ENCODE data around the gene TMEM190. TPM values are rescaled to one million over a fixed set of nuclear protein-coding genes. Genes with fewer than 3 reads are reported as not detected.
"Not testable (repeated sequence)": the region's sequence is repeated elsewhere in the genome, so short reads cannot be mapped to it uniquely, and the experiment has no call there.

TMEM190 gene
- total RNA-seq = not detected in 2 replicates
- not detected in 2 replicates for polyA plus RNA-seq
- polyA plus RNA-seq (2011; cell fraction: cytosol; rRNA removed) = not detected in 2 replicates
- polyA plus RNA-seq (2011; cell fraction: nucleus; rRNA removed) = 0.32 TPM in 1 of 2 replicates, not detected in the other
- polyA plus RNA-seq (2012) = not detected in 2 replicates
- not detected in 2 replicates for polyA minus RNA-seq
- polyA minus RNA-seq (2011; cell fraction: cytosol; rRNA and poly(A)+ RNA removed) = not detected
- not detected in 2 replicates for polyA minus RNA-seq (2011; cell fraction: nucleus; rRNA and poly(A)+ RNA removed)
- Bru-seq, nascent RNA = not detected
- not detected for BruChase-seq, experiment 1, labeled RNA remaining after a 6-hour chase
- BruChase-seq, experiment 2, labeled RNA remaining after a 2-hour chase = not detected
- long read RNA-seq = 0 reads

DNA sequence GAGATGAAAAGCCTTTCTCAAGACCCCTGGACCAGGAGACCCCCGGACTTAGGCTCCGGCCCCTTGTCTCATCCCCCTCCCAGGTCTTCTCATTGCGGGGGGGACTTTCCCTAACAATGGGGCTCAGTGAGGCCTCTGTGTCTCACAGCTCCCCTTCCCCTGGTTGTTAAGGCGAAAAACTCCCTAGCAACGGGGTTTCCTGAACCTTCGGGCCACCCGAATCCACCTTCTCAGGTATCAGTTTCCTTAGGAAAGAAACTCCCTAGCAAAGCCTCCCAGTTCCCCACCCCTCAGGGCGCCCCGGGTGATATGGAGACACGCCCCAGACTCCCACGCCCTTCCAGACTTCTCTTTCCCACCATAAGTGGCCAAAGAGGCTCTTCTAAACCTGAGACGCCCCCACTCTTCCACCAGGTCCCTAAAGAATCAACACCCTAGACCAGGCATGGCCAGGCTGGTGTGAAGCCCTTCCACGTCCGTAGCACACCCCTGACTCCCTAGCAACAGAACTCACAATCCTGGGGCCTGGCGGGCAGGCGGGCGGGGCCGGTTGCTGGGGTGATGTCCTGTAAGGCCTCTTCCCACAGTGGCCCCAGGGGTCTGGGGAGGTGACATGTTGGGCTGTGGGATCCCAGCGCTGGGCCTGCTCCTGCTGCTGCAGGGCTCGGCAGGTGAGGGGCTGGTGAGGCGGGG lies at the start of gene TMEM190:
Gene TMEM190 (plus strand): TSS at position 586 of the 693 bp plus-strand sequence. CDS start 28 bp downstream, at position 614.
- no peaks in the 10 kb centered on the region for H4K20me1 ChIP-seq (replicated peaks; ENCODE audit: control insufficient read depth, extremely low read depth, insufficient read depth, low read length)
- no peaks in the 10 kb centered on the region for H3K4me1 ChIP-seq (ENCODE audit: control insufficient read depth, extremely low read depth, insufficient read depth, low read length)
- CTCF ChIA-PET = interaction anchor here (1.4 kb wide), 1 partner anchor 7 kb away, joined by 5 read pairs; the partner anchor contains the start of gene TMEM238
- H2AFZ ChIP-seq (ENCODE audit: low read depth, low read length) = no peak within 1 kb of the TSS
- no peaks in the 10 kb centered on the region for H3K79me2 ChIP-seq (ENCODE audit: control insufficient read depth, insufficient read depth, low read length)
- dilution Hi-C loops (cut with MboI; ENCODE audit: extremely low pct_ligation_motif_present, low sequenced_read_pairs) = no loop called here
- FAIRE-seq (no peak), DNase-seq (ENCODE audit: low read depth, low spot score) (no peak)
- POLR2A ChIA-PET = no interaction called here
- intact Hi-C loops (cut with micrococcal nuclease) = no loop called here
- no peak within 1 kb of the TSS for H3K4me3 ChIP-seq (replicated peaks in 1 of 3; ENCODE audit: insufficient read depth in 1 of 3, low read depth in 1 of 3, low read length in 3 of 3)
- no peak within 1 kb of the TSS for H3K9ac ChIP-seq (replicated peaks; ENCODE audit: extremely low read depth, insufficient read depth, low read length)
- H3K4me2 ChIP-seq (ENCODE audit: insufficient read depth, low read length) = no peak within 1 kb of the TSS
- no peaks in the 10 kb centered on the region for H3K9me1 ChIP-seq (replicated peaks; ENCODE audit: control insufficient read depth, extremely low read depth, insufficient read depth, low read length)
- TF ChIP-seq POLR2A (IDR thresholded peaks at IDR 0.05; ENCODE audit: low read depth, low read length) (no peak), EZH2 (IDR thresholded peaks at IDR 0.05; ENCODE audit: borderline replicate concordance, low read depth, low read length, severe bottlenecking) (no peak), JUN (IDR thresholded peaks at IDR 0.05; ENCODE audit: borderline replicate concordance, insufficient read depth, insufficient read length, low read depth) (no peak), GATA2 (IDR thresholded peaks at IDR 0.05; ENCODE audit: insufficient read depth, insufficient read length, low read depth, low read length) (no peak), FOS (IDR thresholded peaks at IDR 0.05; ENCODE audit: borderline replicate concordance, insufficient read depth, low read length) (no peak)
- TF ChIP-seq, protein P1, sequence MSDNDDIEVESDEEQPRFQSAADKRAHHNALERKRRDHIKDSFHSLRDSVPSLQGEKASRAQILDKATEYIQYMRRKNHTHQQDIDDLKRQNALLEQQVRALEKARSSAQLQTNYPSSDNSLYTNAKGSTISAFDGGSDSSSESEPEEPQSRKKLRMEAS (IDR thresholded peaks at IDR 0.05; ENCODE audit: insufficient read depth, insufficient read length) = no peak
- TF ChIP-seq, protein P2, sequence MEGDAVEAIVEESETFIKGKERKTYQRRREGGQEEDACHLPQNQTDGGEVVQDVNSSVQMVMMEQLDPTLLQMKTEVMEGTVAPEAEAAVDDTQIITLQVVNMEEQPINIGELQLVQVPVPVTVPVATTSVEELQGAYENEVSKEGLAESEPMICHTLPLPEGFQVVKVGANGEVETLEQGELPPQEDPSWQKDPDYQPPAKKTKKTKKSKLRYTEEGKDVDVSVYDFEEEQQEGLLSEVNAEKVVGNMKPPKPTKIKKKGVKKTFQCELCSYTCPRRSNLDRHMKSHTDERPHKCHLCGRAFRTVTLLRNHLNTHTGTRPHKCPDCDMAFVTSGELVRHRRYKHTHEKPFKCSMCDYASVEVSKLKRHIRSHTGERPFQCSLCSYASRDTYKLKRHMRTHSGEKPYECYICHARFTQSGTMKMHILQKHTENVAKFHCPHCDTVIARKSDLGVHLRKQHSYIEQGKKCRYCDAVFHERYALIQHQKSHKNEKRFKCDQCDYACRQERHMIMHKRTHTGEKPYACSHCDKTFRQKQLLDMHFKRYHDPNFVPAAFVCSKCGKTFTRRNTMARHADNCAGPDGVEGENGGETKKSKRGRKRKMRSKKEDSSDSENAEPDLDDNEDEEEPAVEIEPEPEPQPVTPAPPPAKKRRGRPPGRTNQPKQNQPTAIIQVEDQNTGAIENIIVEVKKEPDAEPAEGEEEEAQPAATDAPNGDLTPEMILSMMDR (IDR thresholded peaks at IDR 0.05; ENCODE audit: extremely low read depth in 1 of 2, insufficient read depth in 1 of 2, low read depth in 1 of 2, low read length in 2 of 2) = no peak
- no peak within 1 kb of the TSS for H3K27ac ChIP-seq (ENCODE audit: insufficient read depth, low read depth, low read length)
- BruUV-seq (replicated peaks) = no TSS peak
- no peaks in the 10 kb centered on the region for H3K9me3 ChIP-seq (replicated peaks; ENCODE audit: control insufficient read depth, insufficient read depth, low read length)
- H3K27me3 ChIP-seq (ENCODE audit: control insufficient read depth in 2 of 2, insufficient read depth in 2 of 2, low read length in 2 of 2) = peaks cover 12 to 17% of the 10 kb centered on the region in 2 experiments
- H3K36me3 ChIP-seq (ENCODE audit: control insufficient read depth in 2 of 2, extremely low read depth in 1 of 2, insufficient read depth in 2 of 2, low read length in 2 of 2) = no peaks in the 10 kb centered on the region

- BruUV-seq (replicated peaks); CTCF ChIA-PET; intact Hi-C loops (cut with micrococcal nuclease): not testable (repeated sequence)
These were observed 47.8 kb upstream of the TMEM190 start for GRCh38 chr19:55328774-55329318.

More at GRCh38 chr19:55328774-55329318, 47.8 kb upstream of the TMEM190 start:
- H3K27ac ChIP-seq (ENCODE audit: insufficient read depth, low read depth, low read length); H3K9ac ChIP-seq (replicated peaks; ENCODE audit: extremely low read depth, insufficient read depth, low read length); H3K9me1 ChIP-seq (replicated peaks; ENCODE audit: control insufficient read depth, extremely low read depth, insufficient read depth, low read length); H3K79me2 ChIP-seq (ENCODE audit: control insufficient read depth, insufficient read depth, low read length); H3K9me3 ChIP-seq (replicated peaks; ENCODE audit: control insufficient read depth, insufficient read depth, low read length); H2AFZ ChIP-seq (ENCODE audit: low read depth, low read length); DNase-seq (ENCODE audit: low read depth, low spot score); H4K20me1 ChIP-seq (replicated peaks; ENCODE audit: control insufficient read depth, extremely low read depth, insufficient read depth, low read length); H3K4me3 ChIP-seq (replicated peaks in 1 of 3; ENCODE audit: insufficient read depth in 1 of 3, low read depth in 1 of 3, low read length in 3 of 3); FAIRE-seq; H3K4me2 ChIP-seq (ENCODE audit: insufficient read depth, low read length); dilution Hi-C loops (cut with MboI; ENCODE audit: extremely low pct_ligation_motif_present, low sequenced_read_pairs); H3K27me3 ChIP-seq (ENCODE audit: control insufficient read depth in 2 of 2, insufficient read depth in 2 of 2, low read length in 2 of 2); H3K4me1 ChIP-seq (ENCODE audit: control insufficient read depth, extremely low read depth, insufficient read depth, low read length); H3K36me3 ChIP-seq (ENCODE audit: control insufficient read depth in 2 of 2, extremely low read depth in 1 of 2, insufficient read depth in 2 of 2, low read length in 2 of 2); POLR2A ChIA-PET: not testable (repeated sequence)

Data from endothelial cell of umbilical vein (primary cell).